MM.1S (cell line): ENCODE measurements around the gene PAFAH1B2.

Experiments
- DNase-seq: peaks from one replicate; pipeline ENCODE4 v3.0.0-alpha.2; 2015
- H2AFZ ChIP-seq: fragments of 300-600 bp; sonication (generic); 2 replicates; pipeline ENCODE4 v1.6.0; 2016; ENCODE audit warnings: antibody characterized with exemption, low read length
- H3F3A ChIP-seq: fragments of 300-600 bp; sonication (generic); 2 replicates; pipeline ENCODE4 v1.6.1; 2016; ENCODE audit warnings: mild to moderate bottlenecking, antibody characterized with exemption, low read length, moderate library complexity, mixed read lengths; ENCODE audit not compliant: insufficient read depth
- H3K27ac ChIP-seq: fragments of 300-600 bp; sonication (generic); 2 replicates; pipeline ENCODE4 v1.5.1; 2016; ENCODE audit warnings: mild to moderate bottlenecking, low read length
- H3K27me3 ChIP-seq: fragments of 300-600 bp; sonication (generic); replicated peaks from 2 replicates; pipeline ENCODE4 v1.6.0; 2016; ENCODE audit warnings: low read length; ENCODE audit not compliant: insufficient read depth
- H3K36me3 ChIP-seq: fragments of 300-600 bp; sonication (generic); replicated peaks from 2 replicates; pipeline ENCODE4 v1.6.1; 2016; ENCODE audit warnings: mild to moderate bottlenecking, low read length, mixed read lengths; ENCODE audit not compliant: insufficient read depth
- H3K4me1 ChIP-seq: fragments of 300-600 bp; sonication (generic); 2 replicates; pipeline ENCODE4 v1.6.1; 2016; ENCODE audit warnings: low read length, mixed read lengths
- H3K4me2 ChIP-seq: fragments of 300-600 bp; sonication (generic); 2 replicates; pipeline ENCODE4 v1.6.0; 2016; ENCODE audit warnings: low read depth, low read length
- H3K4me3 ChIP-seq: fragments of 300-600 bp; sonication (generic); 2 replicates; pipeline ENCODE4 v1.5.1; 2016; ENCODE audit warnings: low read length, mixed read lengths
- H3K79me2 ChIP-seq: fragments of 300-600 bp; sonication (generic); 2 replicates; pipeline ENCODE4 v1.6.1; 2016; ENCODE audit warnings: mixed run types, low read length, mixed read lengths
- H3K9ac ChIP-seq: fragments of 300-600 bp; sonication (generic); 2 replicates; pipeline ENCODE4 v1.6.1; 2016; ENCODE audit warnings: low read length, mixed read lengths
- H3K9me2 ChIP-seq: fragments of 300-600 bp; sonication (generic); replicated peaks from 2 replicates; pipeline ENCODE4 v1.6.1; 2016; ENCODE audit warnings: mild to moderate bottlenecking, low read length, mixed read lengths; ENCODE audit not compliant: insufficient read depth
- H3K9me3 ChIP-seq: fragments of 300-600 bp; sonication (generic); replicated peaks from 2 replicates; pipeline ENCODE4 v1.6.1; 2016; ENCODE audit warnings: mild to moderate bottlenecking, low read length, mixed read lengths; ENCODE audit not compliant: insufficient read depth
- H4K20me1 ChIP-seq: fragments of 300-600 bp; sonication (generic); 2 replicates; pipeline ENCODE4 v1.6.1; 2016; ENCODE audit warnings: mild to moderate bottlenecking, low read length, moderate library complexity, mixed read lengths; ENCODE audit not compliant: insufficient read depth
- CTCF ChIP-seq: fragments of 300-600 bp; sonication (generic); IDR thresholded peaks from 2 replicates; pipeline ENCODE4 v1.5.1; 2016; ENCODE audit warnings: antibody characterized with exemption, low read length, mixed read lengths
- EZH2 ChIP-seq: fragments of 300-600 bp; sonication (generic); optimal IDR thresholded peaks from 2 replicates; pipeline ENCODE3; 2017; ENCODE audit warnings: low read depth, mild to moderate bottlenecking, antibody characterized with exemption, low read length, mixed read lengths
- EZH2phosphoT487 ChIP-seq: fragments of 300-600 bp; sonication (generic); IDR thresholded peaks from 2 replicates; pipeline ENCODE4 v1.6.1; 2018; ENCODE audit warnings: antibody characterized with exemption, low read length

The PAFAH1B2 gene

GRCh38 chr11:117159892-117160291, 15.8 kb downstream of the PAFAH1B2 start:
- H3K79me2 ChIP-seq: peaks cover 72% of the 10 kb centered on the region

GRCh38 chr11:117160826-117161225, 16.7 kb downstream of the PAFAH1B2 start:
- H3K9me3 ChIP-seq: no peaks in the 10 kb centered on the region
- no peak overlapping the region for H3K27ac ChIP-seq
- H3K79me2 ChIP-seq: peaks cover 63% of the 10 kb centered on the region
- TF ChIP-seq EZH2phosphoT487: no peak
- no peak for TF ChIP-seq CTCF
- no peak for TF ChIP-seq EZH2
- H3K9ac ChIP-seq: no peak overlapping the region
- H3K4me2 ChIP-seq: no peak overlapping the region
- peaks cover 13% of the 10 kb centered on the region; the same call in 1 of the 2 replicates for H3K36me3 ChIP-seq
- no peaks in the 10 kb centered on the region for H3K4me1 ChIP-seq
- H4K20me1 ChIP-seq: peaks cover 7% of the 10 kb centered on the region
- H3K27me3 ChIP-seq: no peaks in the 10 kb centered on the region
- H3K9me2 ChIP-seq: no peaks in the 10 kb centered on the region
- no peaks in the 10 kb centered on the region for H3F3A ChIP-seq
- no peak for DNase-seq
- no peak overlapping the region for H3K4me3 ChIP-seq
- H2AFZ ChIP-seq: no peak overlapping the region

More at GRCh38 chr11:117159892-117160291, 15.8 kb downstream of the PAFAH1B2 start:
- H3K9me2 ChIP-seq: no peaks in the 10 kb centered on the region
- H3K27ac ChIP-seq: no peak overlapping the region
- no peaks in the 10 kb centered on the region for H3K9me3 ChIP-seq
- no peak for DNase-seq
- no peak overlapping the region for H3K4me3 ChIP-seq
- peaks cover 13% of the 10 kb centered on the region; the same call in 1 of the 2 replicates for H3K36me3 ChIP-seq
- H3K4me2 ChIP-seq: no peak overlapping the region
- no peaks in the 10 kb centered on the region for H3K27me3 ChIP-seq
- no peak overlapping the region for H3K9ac ChIP-seq
- H3K4me1 ChIP-seq: no peaks in the 10 kb centered on the region
- TF ChIP-seq EZH2phosphoT487: no peak
- H4K20me1 ChIP-seq: peaks cover 9% of the 10 kb centered on the region
- H2AFZ ChIP-seq: no peak overlapping the region
- no peaks in the 10 kb centered on the region for H3F3A ChIP-seq

- Histone ChIP-seq H3K27me3 (no peaks in the 10 kb centered on the region), H2AFZ (no peak overlapping the region), H3K79me2 (peaks cover 8% of the 10 kb centered on the region), H3K27ac (no peak overlapping the region), H3K4me1 (no peaks in the 10 kb centered on the region), H3K36me3 (peaks cover 12% of the 10 kb centered on the region; the same call in 1 of the 2 replicates), H3K4me3 (no peak overlapping the region), H4K20me1 (no peaks in the 10 kb centered on the region), H3K4me2 (no peak overlapping the region), H3K9me3 (no peaks in the 10 kb centered on the region), H3K9ac (no peak overlapping the region), H3K9me2 (no peaks in the 10 kb centered on the region), H3F3A (no peaks in the 10 kb centered on the region)
- TF ChIP-seq EZH2phosphoT487 (no peak), EZH2 (no peak)
- DNase-seq: no peak
Observed at GRCh38 chr11:117166491-117166890, 22.4 kb downstream of the PAFAH1B2 start.

GRCh38 chr11:117169736-117170135, 25.6 kb downstream of the PAFAH1B2 start:
- H3K4me2 ChIP-seq: no peak overlapping the region
- no peak overlapping the region for H2AFZ ChIP-seq
- H3K9me2 ChIP-seq: no peaks in the 10 kb centered on the region
- H3F3A ChIP-seq: peaks cover 7% of the 10 kb centered on the region; the same call in 1 of the 2 replicates
- H3K9ac ChIP-seq: no peak overlapping the region
- no peak for TF ChIP-seq EZH2
- no peak for TF ChIP-seq EZH2phosphoT487
- no peak for TF ChIP-seq CTCF
- H3K27ac ChIP-seq: no peak overlapping the region
- no peak overlapping the region for H3K4me3 ChIP-seq
- H3K36me3 ChIP-seq: peaks cover 9% of the 10 kb centered on the region; the same call in 1 of the 2 replicates
- DNase-seq: no peak
- no peaks in the 10 kb centered on the region for H4K20me1 ChIP-seq
- no peaks in the 10 kb centered on the region for H3K4me1 ChIP-seq
- H3K27me3 ChIP-seq: no peaks in the 10 kb centered on the region
- no peaks in the 10 kb centered on the region for H3K9me3 ChIP-seq
- H3K79me2 ChIP-seq: no peaks in the 10 kb centered on the region; the same call in 1 of the 2 replicates
